GM12864 (cell line): ENCODE measurements around the gene GAK.

Experiments used
- DNase-seq: peaks from one replicate; pipeline ENCODE4 v3.0.0-alpha.2; 2011; ENCODE audit warnings: low read depth
- H3K4me3 ChIP-seq: 2 replicates; pipeline ENCODE4 v1.5.1; 2011; ENCODE audit warnings: mild to moderate bottlenecking, low read depth, low read length, control low read depth
- CTCF ChIP-seq: IDR thresholded peaks from 2 replicates; pipeline ENCODE4 v1.5.1; 2011; ENCODE audit warnings: low read depth, mild to moderate bottlenecking, moderate library complexity, low read length, control low read depth, inconsistent platforms; ENCODE audit errors: missing control alignments

The GAK gene

DNA sequence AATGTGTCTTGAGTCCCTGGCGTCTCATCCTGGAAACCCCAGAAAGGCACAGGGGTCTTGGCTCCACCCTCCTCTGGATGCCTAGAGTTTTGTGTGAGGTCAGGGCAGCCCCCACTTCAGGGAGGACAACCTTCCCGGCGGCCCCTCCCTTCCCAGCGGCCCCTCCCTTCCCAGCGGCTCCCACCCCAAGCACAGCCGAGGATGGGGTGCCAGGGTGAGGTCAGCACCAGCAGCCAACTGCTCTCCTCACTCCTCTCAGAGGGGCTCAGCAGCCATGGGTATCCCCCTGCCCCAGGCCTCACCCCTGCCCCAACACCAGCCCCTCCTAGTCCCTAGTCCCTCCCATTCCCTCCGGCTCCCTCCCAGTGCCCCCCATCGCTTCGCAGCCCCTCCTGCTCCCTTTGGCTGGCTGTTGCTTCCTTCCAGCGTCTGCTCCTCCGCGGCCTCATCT is 23.8 kb upstream of the GAK start:
- DNase-seq = no peak
- no peak for TF ChIP-seq CTCF

DNA sequence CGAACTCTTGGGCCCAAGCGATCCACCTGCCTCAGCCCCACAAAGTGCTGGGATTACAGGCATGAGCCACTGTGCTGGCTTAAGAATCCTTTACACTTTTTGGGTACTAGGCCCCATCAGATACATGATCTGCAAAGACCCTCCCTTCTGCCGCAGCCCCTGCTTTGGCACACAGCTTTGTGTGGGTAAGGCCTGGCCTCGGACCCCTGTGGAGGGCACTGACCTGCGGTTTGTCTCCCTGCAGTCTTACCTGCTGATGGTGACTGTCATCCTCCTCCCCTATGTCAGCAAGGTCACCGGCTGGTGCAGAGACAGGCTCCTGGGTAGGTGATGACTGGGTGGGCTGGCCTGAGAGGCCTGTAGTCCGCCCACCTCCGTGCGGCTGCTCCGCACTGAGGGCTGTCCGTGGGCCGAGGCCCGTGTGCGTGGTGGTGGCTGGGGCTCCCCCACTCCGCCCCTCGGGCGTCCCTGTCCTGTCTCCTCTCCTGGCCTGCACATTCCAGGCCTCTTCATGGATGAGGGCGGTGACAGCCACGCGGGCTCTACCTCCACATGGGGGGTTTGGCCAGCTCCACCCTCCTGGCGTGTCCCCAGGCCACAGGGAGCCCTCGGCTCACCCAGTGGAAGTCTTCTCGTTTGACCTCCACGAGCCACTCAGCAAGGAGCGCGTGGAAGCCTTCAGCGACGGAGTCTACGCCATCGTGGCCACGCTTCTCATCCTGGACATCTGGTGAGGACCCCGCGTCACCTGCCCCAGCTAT is 23.2 kb upstream of the GAK start:
- TF ChIP-seq CTCF = no peak
- no peak overlapping the region for H3K4me3 ChIP-seq
- no peak for DNase-seq

More for the DNA sequence above, 23.8 kb upstream of the GAK start:
- H3K4me3 ChIP-seq = no peak overlapping the region

DNA sequence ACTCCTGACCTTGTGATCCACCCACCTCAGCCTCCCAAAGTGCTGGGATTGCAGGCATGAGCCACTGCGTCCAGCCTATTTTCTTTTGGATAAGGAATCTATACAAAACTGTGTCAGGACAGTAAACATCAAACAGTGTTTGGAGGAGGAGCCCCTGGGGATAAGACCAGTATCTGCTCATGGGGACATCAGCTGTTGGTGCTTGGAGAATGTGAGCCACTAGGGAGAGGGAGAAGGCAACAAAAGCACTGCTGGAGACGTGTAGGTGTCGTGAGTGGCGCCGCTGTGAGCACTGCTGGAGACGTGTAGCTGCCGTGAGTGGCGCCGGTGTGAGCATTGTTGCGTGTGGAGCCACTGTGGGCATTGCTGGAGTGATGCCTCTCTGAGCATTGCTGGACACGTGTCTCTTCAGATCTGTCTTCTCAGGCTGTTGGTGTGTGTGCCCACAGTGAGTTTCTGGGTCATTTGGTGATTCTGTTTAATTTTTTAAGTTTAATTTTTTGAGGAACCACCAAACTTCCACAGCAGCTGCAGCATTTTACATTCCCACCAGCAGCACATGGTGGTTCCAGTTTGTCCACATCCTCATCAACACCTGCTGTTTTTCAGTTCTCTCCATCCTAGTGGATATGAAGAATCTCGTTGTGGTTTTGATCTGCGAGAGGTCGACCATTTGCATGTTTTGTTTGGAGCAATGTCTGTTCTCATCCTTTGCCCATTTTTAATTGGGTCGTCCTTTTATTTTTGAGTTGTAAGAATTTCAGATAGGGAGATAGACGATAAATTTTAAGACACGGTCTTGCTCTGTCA is 22.3 kb upstream of the GAK start:
- no peak for DNase-seq
- H3K4me3 ChIP-seq = no peak overlapping the region
- no peak for TF ChIP-seq CTCF

- H3K4me3 ChIP-seq = no peak overlapping the region
- DNase-seq = no peak
- TF ChIP-seq CTCF = no peak
Observed at GRCh38 chr4:953574-953915, 21.4 kb upstream of the GAK start.

DNA sequence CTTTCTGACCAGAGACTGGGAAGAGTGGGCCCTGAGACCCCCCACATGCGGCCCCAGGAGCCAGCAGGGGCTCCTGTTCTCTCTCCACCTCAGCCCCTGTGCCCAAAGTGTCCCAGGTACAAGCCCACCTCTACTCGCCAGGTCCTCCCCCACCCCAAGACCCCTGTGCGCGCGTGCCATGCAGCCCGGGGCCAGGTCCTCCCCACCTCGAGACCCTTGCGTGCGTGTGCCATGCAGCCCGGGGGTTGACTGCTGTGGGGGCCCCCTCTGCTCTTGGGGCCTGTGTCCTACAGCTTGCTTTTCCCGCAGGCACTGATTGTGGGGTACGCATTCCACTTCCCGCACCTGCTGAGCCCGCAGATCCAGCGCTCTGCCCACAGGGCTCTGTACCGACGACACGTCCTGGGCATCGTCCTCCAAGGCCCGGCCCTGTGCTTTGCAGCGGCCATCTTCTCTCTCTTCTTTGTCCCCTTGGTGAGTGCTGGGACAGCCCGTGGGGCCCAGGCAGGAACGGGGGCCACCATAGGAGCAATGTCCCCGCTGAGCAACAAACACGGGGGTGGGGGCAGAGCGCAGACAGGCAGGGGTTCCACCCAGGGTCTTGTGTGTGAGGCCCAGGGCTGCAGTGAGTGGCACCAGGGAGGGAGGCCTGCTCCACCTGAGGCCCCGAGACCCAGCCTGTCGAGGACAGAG is 20.9 kb upstream of the GAK start:
- DNase-seq = no peak
- TF ChIP-seq CTCF = no peak
- H3K4me3 ChIP-seq = no peak overlapping the region

DNA sequence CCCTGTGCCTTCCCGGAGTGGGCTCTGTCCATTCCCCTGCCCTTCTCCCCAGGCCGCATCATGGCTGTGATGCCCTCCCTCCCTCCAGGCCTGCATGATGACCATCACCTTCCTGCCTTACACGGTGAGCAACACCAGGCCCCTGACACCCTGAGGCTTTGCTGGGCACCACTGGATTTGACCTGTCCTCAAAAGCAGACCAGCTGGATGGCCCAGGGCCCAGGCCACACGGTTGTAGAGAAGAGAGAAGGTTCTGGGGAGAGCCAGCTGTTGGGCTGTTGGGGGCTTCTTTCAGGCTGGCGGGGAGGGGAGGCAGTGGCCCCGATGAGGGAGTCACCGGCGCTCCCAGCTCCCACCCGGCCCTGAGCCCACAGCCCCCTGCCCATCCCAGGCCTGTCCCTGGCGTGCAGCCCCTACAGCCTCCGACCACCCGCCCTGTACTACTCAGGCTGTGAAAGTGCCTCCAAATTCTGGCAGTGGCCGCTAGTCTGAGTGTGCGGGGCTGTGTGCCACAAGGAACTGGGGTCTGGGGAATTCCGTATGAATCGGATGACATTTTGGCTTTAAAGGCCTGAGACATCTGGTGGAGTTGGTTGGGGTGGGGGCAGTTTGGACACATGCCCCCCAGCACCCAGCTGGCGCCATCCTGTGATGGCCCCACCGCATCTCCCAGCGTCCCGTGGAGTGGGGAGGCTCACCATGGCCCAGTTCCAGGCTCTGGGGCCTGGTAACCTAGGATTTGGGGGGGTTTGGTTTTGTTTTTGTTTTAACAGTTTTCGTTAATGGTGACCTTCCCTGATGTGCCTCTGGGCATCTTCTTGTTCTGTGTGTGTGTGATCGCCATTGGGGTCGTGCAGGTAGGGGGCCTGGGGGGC is 19.7 kb upstream of the GAK start:
- TF ChIP-seq CTCF = no peak
- no peak for DNase-seq
- no peak overlapping the region for H3K4me3 ChIP-seq
